Trophoblast cell (in vitro differentiated cells and primary cell): ENCODE results near the gene CD244.

Experiments used
- DNase-seq, 2 donors: peaks; one replicate each; pipeline ENCODE4 v3.0.0-alpha.2; 2016
- H2AFZ ChIP-seq: 2 replicates; pipeline ENCODE4 v1.6.1; 2013; ENCODE audit warnings: low read length, moderate library complexity, mild to moderate bottlenecking; ENCODE audit not compliant: insufficient read depth, poor library complexity
- H2AK5ac ChIP-seq: 2 replicates; pipeline ENCODE4 v1.6.1; 2013; ENCODE audit warnings: mild to moderate bottlenecking, low read length
- H2BK120ac ChIP-seq: 2 replicates; pipeline ENCODE4 v1.6.1; 2013; ENCODE audit warnings: low read length, mild to moderate bottlenecking, moderate library complexity; ENCODE audit not compliant: insufficient read depth, poor library complexity
- H2BK12ac ChIP-seq: 2 replicates; pipeline ENCODE4 v1.6.1; 2013; ENCODE audit warnings: mild to moderate bottlenecking, low read length, moderate library complexity
- H2BK5ac ChIP-seq: 2 replicates; pipeline ENCODE4 v1.6.1; 2013; ENCODE audit warnings: low read length, low read depth, moderate library complexity, mild to moderate bottlenecking; ENCODE audit not compliant: poor library complexity
- H3K14ac ChIP-seq: 2 replicates; pipeline ENCODE4 v1.6.1; 2013; ENCODE audit warnings: mild to moderate bottlenecking, low read length
- H3K18ac ChIP-seq: 2 replicates; pipeline ENCODE4 v1.6.1; 2013; ENCODE audit warnings: mild to moderate bottlenecking, low read length
- H3K23ac ChIP-seq: 2 replicates; pipeline ENCODE4 v1.6.1; 2013; ENCODE audit warnings: low read length
- H3K27ac ChIP-seq: 2 replicates; pipeline ENCODE4 v1.5.1; 2013; ENCODE audit warnings: low read depth, mild to moderate bottlenecking, inconsistent platforms, low read length, moderate library complexity
- H3K27me3 ChIP-seq: 2 replicates; pipeline ENCODE4 v1.6.1; 2013; ENCODE audit warnings: inconsistent platforms, mild to moderate bottlenecking, low read length, moderate library complexity; ENCODE audit not compliant: insufficient read depth
- H3K36me3 ChIP-seq, 2 experiments: 1 replicate in 1 of 2; 2 replicates in 1 of 2; pipeline ENCODE4 v1.6.1; 2013; ENCODE audit warnings: low read length in 2 of 2, mild to moderate bottlenecking in 2 of 2, moderate library complexity in 1 of 2; ENCODE audit not compliant: insufficient read depth in 2 of 2, control insufficient read depth in 1 of 2
- H3K4ac ChIP-seq: 2 replicates; pipeline ENCODE4 v1.6.1; 2013; ENCODE audit warnings: low read depth, mild to moderate bottlenecking, low read length, moderate library complexity
- H3K4me1 ChIP-seq, 2 experiments: 1 replicate in 1 of 2; 2 replicates in 1 of 2; pipeline ENCODE4 v1.6.1; 2013; ENCODE audit warnings: low read length in 2 of 2, mild to moderate bottlenecking in 2 of 2, moderate library complexity in 1 of 2; ENCODE audit not compliant: insufficient read depth in 2 of 2, control insufficient read depth in 1 of 2
- H3K4me2 ChIP-seq: 2 replicates; pipeline ENCODE4 v1.6.1; 2013; ENCODE audit warnings: inconsistent platforms, mild to moderate bottlenecking, low read length, moderate library complexity
- H3K4me3 ChIP-seq: 2 replicates; pipeline ENCODE4 v1.5.1; 2013; ENCODE audit warnings: mild to moderate bottlenecking, low read depth, low read length, inconsistent platforms
- H3K79me1 ChIP-seq: one replicate; pipeline ENCODE4 v1.6.1; 2013; ENCODE audit warnings: low read length
- H3K79me2 ChIP-seq: 2 replicates; pipeline ENCODE4 v1.6.1; 2013; ENCODE audit warnings: low read length, mild to moderate bottlenecking; ENCODE audit not compliant: control insufficient read depth, insufficient read depth, poor library complexity
- H3K9ac ChIP-seq: 2 replicates; pipeline ENCODE4 v1.6.1; 2013; ENCODE audit warnings: mild to moderate bottlenecking, low read length
- H3K9me3 ChIP-seq: 2 replicates; pipeline ENCODE4 v1.6.1; 2013; ENCODE audit warnings: low read depth, mild to moderate bottlenecking, control low read depth, inconsistent platforms, low read length; ENCODE audit not compliant: insufficient read depth
- H4K12ac ChIP-seq: 2 replicates; pipeline ENCODE4 v1.6.1; 2013; ENCODE audit warnings: low read depth, mild to moderate bottlenecking, low read length, moderate library complexity
- H4K8ac ChIP-seq: 2 replicates; pipeline ENCODE4 v1.6.1; 2013; ENCODE audit warnings: low read depth, mild to moderate bottlenecking, low read length, moderate library complexity
- H4K91ac ChIP-seq: one replicate; pipeline ENCODE4 v1.6.1; 2013; ENCODE audit warnings: low read depth, mild to moderate bottlenecking, low read length, moderate library complexity
- WGBS: extraction: QIAGEN DNeasy Blood & Tissue Kit; methylation state at CpG from one replicate; pipeline ENCODE4 v1.1.7; 2013; ENCODE audit warnings: missing lambda C conversion rate; ENCODE audit not compliant: insufficient read length, insufficient coverage; ENCODE audit errors: extremely low coverage; 5-methylcytosine and 5-hydroxymethylcytosine counted together

The CD244 gene

DNA sequence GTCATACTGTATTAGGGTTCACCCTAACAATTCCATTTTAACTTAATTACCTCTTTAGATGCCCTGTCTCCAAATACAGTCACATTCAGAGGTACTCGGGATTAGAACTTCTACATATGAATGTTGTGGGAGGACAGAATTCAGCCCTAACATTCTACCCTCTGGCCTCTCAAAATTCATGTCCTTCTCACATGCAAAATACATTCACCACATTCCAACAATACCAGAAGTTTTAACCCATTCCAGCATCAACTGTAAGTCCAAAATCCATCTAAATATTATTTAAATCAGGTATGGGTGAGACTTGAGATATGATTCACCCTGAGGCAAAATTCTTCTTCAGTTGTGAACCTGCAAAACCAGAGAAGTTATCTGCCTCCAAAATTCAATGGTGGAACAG, 52.2 kb downstream of the CD244 start:
- H3K36me3 ChIP-seq: no peaks in the 10 kb centered on the region
- H4K91ac ChIP-seq: no peak overlapping the region
- H3K79me1 ChIP-seq: no peaks in the 10 kb centered on the region
- no peak overlapping the region for H3K9ac ChIP-seq
- H3K4me3 ChIP-seq: no peak overlapping the region
- no peak overlapping the region for H2AK5ac ChIP-seq
- H4K12ac ChIP-seq: no peak overlapping the region
- no peak overlapping the region for H4K8ac ChIP-seq
- no peak overlapping the region for H3K18ac ChIP-seq
- H3K4me2 ChIP-seq: peak overlapping the region; percentile 29
- H3K27me3 ChIP-seq: no peaks in the 10 kb centered on the region
- H3K9me3 ChIP-seq: peaks cover 5% of the 10 kb centered on the region
- peaks cover 7 to 20% of the 10 kb centered on the region in 2 experiments for H3K4me1 ChIP-seq
- no CpG with 5 or more reads among the region's 1 CpG for WGBS
- H3K23ac ChIP-seq: no peak overlapping the region
- no peak overlapping the region for H2BK12ac ChIP-seq
- H2BK5ac ChIP-seq: no peak overlapping the region
- DNase-seq: peak; percentile 20 to 95
- H3K14ac ChIP-seq: no peak overlapping the region
- no peak overlapping the region for H2AFZ ChIP-seq
- H3K27ac ChIP-seq: no peak overlapping the region
- no peaks in the 10 kb centered on the region for H3K79me2 ChIP-seq
- H3K4ac ChIP-seq: no peak overlapping the region
- no peak overlapping the region for H2BK120ac ChIP-seq

DNA sequence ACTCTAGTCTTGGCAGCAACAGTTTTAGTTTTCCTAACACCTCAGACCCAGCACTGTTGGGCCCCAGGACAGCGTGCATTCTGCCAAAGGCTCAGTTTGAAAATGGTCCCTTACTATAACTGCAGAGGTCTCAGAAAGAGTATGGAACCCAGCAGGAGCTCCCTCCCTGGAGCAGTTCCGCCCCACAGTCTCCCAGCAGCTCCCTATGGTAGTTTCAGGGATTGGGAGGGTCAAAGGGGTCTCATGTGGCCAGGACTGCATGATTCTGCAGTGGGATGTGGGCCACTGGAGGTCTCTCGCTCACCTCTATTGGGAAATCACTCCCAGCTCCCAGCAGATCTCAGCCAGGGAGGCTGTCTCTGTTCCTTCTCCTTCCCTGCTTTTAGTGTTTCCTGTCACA, 54.4 kb downstream of the CD244 start:
- Histone ChIP-seq H3K4me2 (no peak overlapping the region), H3K9ac (no peak overlapping the region), H3K79me1 (no peaks in the 10 kb centered on the region), H3K4me3 (no peak overlapping the region), H3K14ac (no peak overlapping the region), H2BK12ac (no peak overlapping the region), H2AK5ac (no peak overlapping the region), H2BK5ac (no peak overlapping the region), H3K9me3 (peaks cover 5% of the 10 kb centered on the region), H3K18ac (no peak overlapping the region), H3K79me2 (no peaks in the 10 kb centered on the region), H3K36me3 (no peaks in the 10 kb centered on the region), H3K4me1 (peaks cover 3 to 15% of the 10 kb centered on the region in 2 experiments), H4K8ac (no peak overlapping the region), H4K12ac (no peak overlapping the region), H3K27me3 (no peaks in the 10 kb centered on the region), H4K91ac (no peak overlapping the region), H3K4ac (no peak overlapping the region), H3K23ac (no peak overlapping the region), H2AFZ (no peak overlapping the region), H2BK120ac (no peak overlapping the region), H3K27ac (no peak overlapping the region)
- no CpG with 5 or more reads among the region's 3 CpGs for WGBS
- DNase-seq: no peak

DNA sequence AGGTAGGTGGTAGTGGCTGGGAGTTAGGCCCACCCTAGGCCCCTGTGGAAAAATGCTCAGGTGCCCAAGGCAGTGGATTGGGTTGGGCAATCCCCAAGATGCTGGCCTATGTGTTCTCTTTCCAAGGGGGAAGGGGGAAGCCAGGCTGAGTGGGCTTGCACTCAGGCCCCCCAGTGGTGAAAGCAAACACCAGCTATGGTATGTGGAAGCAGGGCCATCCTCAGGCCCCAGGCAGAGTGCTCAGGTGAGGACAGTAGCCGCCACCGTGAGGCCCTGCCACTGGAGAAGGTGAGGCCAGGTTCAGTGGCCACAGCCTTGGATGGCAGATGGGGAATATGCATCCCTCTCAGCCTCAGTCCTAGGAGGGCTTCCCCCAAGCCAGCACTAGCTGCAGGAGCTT, 54.9 kb downstream of the CD244 start:
- Histone ChIP-seq H3K79me1 (no peaks in the 10 kb centered on the region), H3K4me2 (no peak overlapping the region), H2BK120ac (no peak overlapping the region), H3K4ac (no peak overlapping the region), H3K18ac (no peak overlapping the region), H3K4me1 (peaks cover 3 to 11% of the 10 kb centered on the region in 2 experiments), H2AK5ac (no peak overlapping the region), H3K14ac (no peak overlapping the region), H2BK5ac (no peak overlapping the region), H4K8ac (no peak overlapping the region), H4K91ac (no peak overlapping the region), H3K4me3 (no peak overlapping the region), H3K27me3 (no peaks in the 10 kb centered on the region), H3K9ac (no peak overlapping the region), H2BK12ac (no peak overlapping the region), H2AFZ (no peak overlapping the region), H3K79me2 (no peaks in the 10 kb centered on the region), H3K23ac (no peak overlapping the region), H4K12ac (no peak overlapping the region), H3K36me3 (no peaks in the 10 kb centered on the region), H3K27ac (no peak overlapping the region), H3K9me3 (peaks cover 5% of the 10 kb centered on the region)
- no peak for DNase-seq
- WGBS: no CpG with 5 or more reads among the region's 2 CpGs

DNA sequence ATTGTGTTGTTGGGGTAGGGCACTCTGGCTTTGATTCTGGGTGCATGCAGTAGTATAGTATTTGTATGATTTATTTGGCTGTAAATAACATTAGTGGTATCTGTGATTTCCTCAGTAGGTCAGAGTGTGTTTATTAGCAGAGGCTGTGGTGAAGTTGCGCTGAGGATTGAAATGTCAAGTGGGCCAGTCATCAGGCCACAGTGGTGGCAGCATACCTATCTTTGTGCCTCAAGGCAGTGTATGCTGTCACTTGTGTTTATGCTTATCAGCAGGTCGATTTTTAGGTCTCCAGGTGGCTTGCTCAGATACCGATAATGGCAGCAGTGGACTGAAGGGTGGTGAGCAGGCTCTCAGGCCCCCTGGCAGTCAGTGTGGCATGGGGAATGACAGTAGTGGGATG, 55.4 kb downstream of the CD244 start:
- Histone ChIP-seq H3K79me1 (no peaks in the 10 kb centered on the region), H3K23ac (no peak overlapping the region), H3K4me1 (peaks cover 3 to 11% of the 10 kb centered on the region in 2 experiments), H3K18ac (no peak overlapping the region), H4K12ac (no peak overlapping the region), H3K9me3 (peaks cover 5% of the 10 kb centered on the region), H3K4me2 (no peak overlapping the region), H3K36me3 (no peaks in the 10 kb centered on the region), H3K4ac (no peak overlapping the region), H4K8ac (no peak overlapping the region), H3K9ac (no peak overlapping the region), H3K27me3 (no peaks in the 10 kb centered on the region), H3K79me2 (no peaks in the 10 kb centered on the region), H2BK5ac (no peak overlapping the region), H4K91ac (no peak overlapping the region), H3K14ac (no peak overlapping the region), H2BK120ac (no peak overlapping the region), H2BK12ac (no peak overlapping the region), H3K27ac (no peak overlapping the region), H3K4me3 (no peak overlapping the region), H2AK5ac (no peak overlapping the region), H2AFZ (no peak overlapping the region)
- WGBS: no CpG with 5 or more reads among the region's 3 CpGs
- DNase-seq: peak; percentile 76 to 91
